Neural progenitor cell (in vitro differentiated cells): ENCODE measurements around the gene TMEM243. TPM values are rescaled to one million over a fixed set of nuclear protein-coding genes. Genes with fewer than 3 reads are reported as not detected.
"Not testable (repeated sequence)": the region's sequence is repeated elsewhere in the genome, so short reads cannot be mapped to it uniquely, and the experiment has no call there.

Source experiments
- DNase-seq: peaks from one replicate; pipeline ENCODE4 v3.0.0-alpha.2; 2016; ENCODE audit warnings: low spot score
- H2AFZ ChIP-seq: fragments of 200-600 bp; sonication (generic); replicated peaks from 2 replicates; pipeline ENCODE4 v1.6.1; 2016; ENCODE audit warnings: antibody characterized with exemption
- H3F3A ChIP-seq: fragments of 200-600 bp; sonication (generic); 2 replicates; pipeline ENCODE4 v1.6.1; 2016; ENCODE audit warnings: antibody characterized with exemption, low read depth
- H3K27ac ChIP-seq: fragments of 200-600 bp; sonication (generic); 2 replicates; pipeline ENCODE4 v1.5.1; 2016; ENCODE audit warnings: mild to moderate bottlenecking
- H3K27me3 ChIP-seq: fragments of 200-600 bp; sonication (generic); 2 replicates; pipeline ENCODE4 v1.6.1; 2016; ENCODE audit warnings: mild to moderate bottlenecking, moderate library complexity
- H3K36me3 ChIP-seq: fragments of 200-600 bp; sonication (generic); 2 replicates; pipeline ENCODE4 v1.5.1; 2016
- H3K4me1 ChIP-seq: fragments of 200-600 bp; sonication (generic); 2 replicates; pipeline ENCODE4 v1.6.1; 2016; ENCODE audit warnings: mixed run types
- H3K4me2 ChIP-seq: fragments of 200-600 bp; sonication (generic); 2 replicates; pipeline ENCODE4 v1.6.1; 2016
- H3K4me3 ChIP-seq: fragments of 200-600 bp; sonication (generic); 2 replicates; pipeline ENCODE4 v1.5.1; 2016
- H3K79me2 ChIP-seq: fragments of 200-600 bp; sonication (generic); 2 replicates; pipeline ENCODE4 v1.6.1; 2016; ENCODE audit warnings: low read depth
- H3K9ac ChIP-seq: fragments of 200-600 bp; sonication (generic); 2 replicates; pipeline ENCODE4 v1.6.1; 2016
- H3K9me3 ChIP-seq: fragments of 200-600 bp; sonication (generic); 2 replicates; pipeline ENCODE4 v1.5.1; 2016; ENCODE audit warnings: low read depth
- H4K20me1 ChIP-seq: fragments of 200-600 bp; sonication (generic); 2 replicates; pipeline ENCODE4 v1.6.1; 2016; ENCODE audit warnings: low read depth
- H3K27ac Mint-ChIP-seq: 3 replicates; pipeline ENCODE4 v1.8.0; 2021; ENCODE audit warnings: mixed read lengths
- H3K27me3 Mint-ChIP-seq: 2 replicates; pipeline ENCODE4 v1.8.0; 2022; ENCODE audit warnings: low read depth, mild to moderate bottlenecking, inconsistent platforms, moderate library complexity, mixed read lengths; ENCODE audit not compliant: insufficient read depth
- H3K36me3 Mint-ChIP-seq: 3 replicates; pipeline ENCODE4 v1.8.0; 2021; ENCODE audit warnings: mixed read lengths
- H3K4me1 Mint-ChIP-seq: 3 replicates; pipeline ENCODE4 v1.8.0; 2021; ENCODE audit warnings: mixed read lengths
- H3K4me3 Mint-ChIP-seq: 3 replicates; pipeline ENCODE4 v1.8.0; 2021; ENCODE audit warnings: mild to moderate bottlenecking, moderate library complexity, mixed read lengths
- H3K9me3 Mint-ChIP-seq: 3 replicates; pipeline ENCODE4 v1.8.0; 2020; ENCODE audit warnings: mixed read lengths
- CTCF ChIP-seq: fragments of 200-600 bp; sonication (generic); IDR thresholded peaks from 2 replicates; pipeline ENCODE4 v1.5.1; 2017; ENCODE audit warnings: antibody characterized with exemption, mild to moderate bottlenecking
- EZH2 ChIP-seq: fragments of 200-600 bp; sonication (generic); IDR thresholded peaks from 2 replicates; pipeline ENCODE4 v1.6.1; 2017; ENCODE audit warnings: antibody characterized with exemption, mild to moderate bottlenecking, moderate library complexity
- EZH2phosphoT487 ChIP-seq: fragments of 200-600 bp; sonication (generic); IDR thresholded peaks from 2 replicates; pipeline ENCODE4 v1.6.1; 2017; ENCODE audit warnings: antibody characterized with exemption
- total RNA-seq: library from RNA; depleted of rRNA; stranded (reverse); fragments of >200 nt; gene quantifications from 2 replicates; pipeline ENCODE4 v1.2.3, GENCODE V29; 2015; ENCODE audit warnings: low replicate concordance

Gene TMEM243
- total RNA-seq, 1 donor from 2014 or later = 30.6 TPM

GRCh38 chr7:87206361-87206760 lies 13.2 kb downstream of the TMEM243 start:
- Histone ChIP-seq H3F3A (peaks cover 13% of the 10 kb centered on the region), H2AFZ (no peak overlapping the region), H3K9me3 (peaks cover 22% of the 10 kb centered on the region), H3K4me1 (peaks cover 11% of the 10 kb centered on the region), H3K4me3 (no peak overlapping the region), H3K27ac (no peak overlapping the region), H3K79me2 (peaks cover 30% of the 10 kb centered on the region), H3K27me3 (no peaks in the 10 kb centered on the region), H4K20me1 (no peaks in the 10 kb centered on the region), H3K36me3 (peaks cover 4% of the 10 kb centered on the region), H3K4me2 (no peak overlapping the region), H3K9ac (no peak overlapping the region)
- Mint-ChIP-seq H3K4me1 (no peaks in the 10 kb centered on the region), H3K36me3 (peaks cover 63% of the 10 kb centered on the region), H3K27me3 (peaks cover 4% of the 10 kb centered on the region), H3K27ac (no peak overlapping the region), H3K4me3 (no peak overlapping the region), H3K9me3 (peaks cover 41% of the 10 kb centered on the region)
- no peak for DNase-seq
- TF ChIP-seq CTCF (no peak), EZH2phosphoT487 (no peak), EZH2 (no peak)

- not testable (repeated sequence) for H3K9ac ChIP-seq, H3K4me3 ChIP-seq, H4K20me1 ChIP-seq, H3K27me3 ChIP-seq, H3K27ac Mint-ChIP-seq, H3K4me3 Mint-ChIP-seq, DNase-seq, H2AFZ ChIP-seq, H3K4me1 Mint-ChIP-seq, H3K27ac ChIP-seq, H3K4me2 ChIP-seq, H3K27me3 Mint-ChIP-seq, H3K36me3 ChIP-seq
- Histone ChIP-seq H3K4me1 (peaks cover 17% of the 10 kb centered on the region), H3K9me3 (peaks cover 22% of the 10 kb centered on the region), H3K79me2 (peaks cover 30% of the 10 kb centered on the region), H3F3A (peaks cover 19% of the 10 kb centered on the region)
- Mint-ChIP-seq H3K9me3 (peaks cover 41% of the 10 kb centered on the region), H3K36me3 (peaks cover 67% of the 10 kb centered on the region)
Measured at GRCh38 chr7:87205701-87206100, 13.8 kb downstream of the TMEM243 start.

- Histone ChIP-seq H3K79me2 (peaks cover 30% of the 10 kb centered on the region), H3K4me2 (no peak overlapping the region), H3K9ac (no peak overlapping the region), H3K36me3 (peaks cover 4% of the 10 kb centered on the region), H3F3A (peaks cover 25% of the 10 kb centered on the region), H3K9me3 (peaks cover 22% of the 10 kb centered on the region), H2AFZ (no peak overlapping the region), H3K27me3 (no peaks in the 10 kb centered on the region), H4K20me1 (no peaks in the 10 kb centered on the region), H3K4me1 (peaks cover 17% of the 10 kb centered on the region), H3K27ac (no peak overlapping the region), H3K4me3 (no peak overlapping the region)
- no peak overlapping the region for H3K27ac Mint-ChIP-seq
- H3K9me3 Mint-ChIP-seq = peaks cover 43% of the 10 kb centered on the region
- H3K36me3 Mint-ChIP-seq = peaks cover 71% of the 10 kb centered on the region
- peaks cover 4% of the 10 kb centered on the region for H3K27me3 Mint-ChIP-seq
- no peak overlapping the region for H3K4me3 Mint-ChIP-seq
- DNase-seq = no peak
- no peaks in the 10 kb centered on the region for H3K4me1 Mint-ChIP-seq
- TF ChIP-seq CTCF = no peak
- no peak for TF ChIP-seq EZH2phosphoT487
- no peak for TF ChIP-seq EZH2
Measured at GRCh38 chr7:87204933-87205332, 14.6 kb downstream of the TMEM243 start.

GRCh38 chr7:87203929-87204328 lies 15.6 kb downstream of the TMEM243 start:
- not testable (repeated sequence) for H4K20me1 ChIP-seq, H3K36me3 ChIP-seq

More at GRCh38 chr7:87203929-87204328, 15.6 kb downstream of the TMEM243 start:
- not testable (repeated sequence) for H3K27me3 Mint-ChIP-seq, H3K27ac ChIP-seq, H3K4me3 Mint-ChIP-seq, H3K4me3 ChIP-seq, H3K9ac ChIP-seq, H3K27ac Mint-ChIP-seq, H3K27me3 ChIP-seq, H3K4me1 Mint-ChIP-seq, H2AFZ ChIP-seq, H3K4me2 ChIP-seq, DNase-seq
- H3K79me2 ChIP-seq = peaks cover 36% of the 10 kb centered on the region
- peaks cover 22% of the 10 kb centered on the region for H3K9me3 ChIP-seq
- peaks cover 17% of the 10 kb centered on the region for H3K4me1 ChIP-seq
- peaks cover 35% of the 10 kb centered on the region for H3F3A ChIP-seq
- H3K36me3 Mint-ChIP-seq = peaks cover 74% of the 10 kb centered on the region
- H3K9me3 Mint-ChIP-seq = peaks cover 46% of the 10 kb centered on the region
